Ectodermal cell (in vitro differentiated cells): ENCODE measurements around the gene ROBO1.

Experiments
- H3K27ac ChIP-seq: 2 replicates; pipeline ENCODE4 v1.7.0; 2013; ENCODE audit warnings: mild to moderate bottlenecking, low read depth, low read length; ENCODE audit not compliant: insufficient read depth, poor library complexity, severe bottlenecking
- H3K27me3 ChIP-seq: 2 replicates; pipeline ENCODE4 v1.7.0; 2013; ENCODE audit warnings: mild to moderate bottlenecking, low read length; ENCODE audit not compliant: insufficient read depth, control insufficient read depth, poor library complexity, severe bottlenecking
- H3K36me3 ChIP-seq: one replicate; pipeline ENCODE4 v1.7.0; 2013; ENCODE audit warnings: low read length; ENCODE audit not compliant: control insufficient read depth, insufficient read depth
- H3K4me1 ChIP-seq: one replicate; pipeline ENCODE4 v1.7.0; 2013; ENCODE audit warnings: low read length; ENCODE audit not compliant: control insufficient read depth, insufficient read depth
- H3K4me3 ChIP-seq: 2 replicates; pipeline ENCODE4 v1.7.0; 2013; ENCODE audit warnings: low read depth, low read length, control low read depth; ENCODE audit not compliant: insufficient read depth
- H3K9me3 ChIP-seq: 2 replicates; pipeline ENCODE4 v1.7.0; 2013; ENCODE audit warnings: mild to moderate bottlenecking, low read length, moderate library complexity; ENCODE audit not compliant: control insufficient read depth
- WGBS, 2 experiments: methylation state at CpG; one replicate each; pipeline ENCODE4 v1.1.7; 2013; ENCODE audit warnings: missing lambda C conversion rate in 2 of 2; 5-methylcytosine and 5-hydroxymethylcytosine counted together

Gene ROBO1

DNA sequence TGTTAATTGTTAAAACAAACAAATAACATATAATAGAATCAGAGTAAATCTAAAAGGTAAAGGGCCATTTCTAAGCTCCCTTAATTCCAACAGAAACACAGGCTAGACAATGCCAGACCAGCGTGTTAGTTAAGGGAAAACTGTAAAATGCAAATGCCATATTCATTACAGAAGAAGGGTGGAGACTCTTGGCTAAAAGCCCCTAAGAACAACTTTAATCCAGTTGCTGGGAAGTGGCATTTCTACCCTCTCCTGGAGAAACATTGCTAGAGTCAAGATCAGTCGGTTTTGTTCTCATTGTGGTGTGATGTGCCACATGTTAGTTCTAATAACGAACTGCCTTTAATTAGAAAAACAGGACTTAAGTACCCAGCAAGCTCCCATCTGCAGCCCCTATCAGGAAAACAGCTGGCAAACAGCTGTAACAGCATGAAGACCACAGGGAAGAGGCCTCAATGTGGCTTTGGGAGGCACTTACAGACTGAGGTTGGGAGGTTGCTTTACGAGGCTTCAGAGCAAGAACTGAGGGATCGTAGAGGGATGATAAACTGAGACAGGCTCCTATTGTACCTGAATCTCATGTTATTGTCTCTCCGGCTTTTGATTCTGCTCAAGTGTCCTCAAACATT, 1134.8 kb downstream of the ROBO1 start:
- Histone ChIP-seq H3K4me1 (no peaks in the 10 kb centered on the region), H3K9me3 (no peaks in the 10 kb centered on the region), H3K4me3 (no peak overlapping the region), H3K27me3 (no peaks in the 10 kb centered on the region), H3K36me3 (peaks cover 4% of the 10 kb centered on the region), H3K27ac (no peak overlapping the region)
- WGBS, 2 experiments: 90 to 93% methylated on average over 5 to 6 of the region's 6 CpGs

- Histone ChIP-seq H3K4me3 (no peak overlapping the region), H3K27me3 (no peaks in the 10 kb centered on the region), H3K4me1 (no peaks in the 10 kb centered on the region), H3K36me3 (peaks cover 6% of the 10 kb centered on the region), H3K27ac (no peak overlapping the region), H3K9me3 (no peaks in the 10 kb centered on the region)
- 96 to 98% methylated on average over 6 of the region's 6 CpGs for WGBS, 2 experiments
These were observed 1138.3 kb downstream of the ROBO1 start for GRCh38 chr3:78629544-78629943.

DNA sequence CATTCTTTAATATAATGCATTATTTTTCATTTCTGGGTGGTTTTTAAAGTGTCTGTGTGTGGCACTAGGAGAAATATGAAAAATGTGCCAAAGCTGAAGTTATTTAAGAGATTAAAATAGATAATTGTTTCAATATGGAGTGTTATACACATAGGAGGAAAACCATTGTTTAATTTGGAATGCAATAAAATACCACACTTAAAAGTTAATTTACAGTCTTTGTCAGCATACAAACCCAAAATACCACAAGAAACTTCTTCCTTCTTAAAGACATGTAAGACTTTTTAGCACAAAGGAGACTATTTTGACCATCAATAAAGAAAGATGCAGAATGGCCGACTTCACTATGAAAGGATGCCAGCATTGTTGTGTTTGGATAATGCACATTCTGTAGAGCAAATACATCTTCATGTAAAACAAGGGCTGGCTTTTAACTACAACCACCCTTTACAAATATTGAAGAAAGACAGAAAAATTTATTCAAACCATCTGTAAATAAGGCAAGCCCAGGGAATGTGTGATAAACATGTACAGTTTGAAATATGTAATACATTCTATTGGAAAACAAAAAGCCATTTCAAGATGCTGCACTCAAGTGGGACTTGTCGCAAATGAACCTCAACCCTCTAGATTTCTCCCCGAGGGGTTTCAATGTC, 1146.6 kb downstream of the ROBO1 start:
- Histone ChIP-seq H3K4me1 (no peaks in the 10 kb centered on the region), H3K4me3 (no peak overlapping the region), H3K27me3 (no peaks in the 10 kb centered on the region), H3K27ac (no peak overlapping the region), H3K36me3 (peaks cover 6% of the 10 kb centered on the region), H3K9me3 (no peaks in the 10 kb centered on the region)
- WGBS, 2 experiments: 95 to 96% methylated on average over 2 to 3 of the region's 3 CpGs

- Histone ChIP-seq H3K27me3 (no peaks in the 10 kb centered on the region), H3K36me3 (peaks cover 6% of the 10 kb centered on the region), H3K4me1 (no peaks in the 10 kb centered on the region), H3K27ac (no peak overlapping the region), H3K9me3 (no peaks in the 10 kb centered on the region), H3K4me3 (no peak overlapping the region)
- WGBS, 2 experiments: 92 to 93% methylated on average over 12 of the region's 12 CpGs
These were observed 1153.3 kb downstream of the ROBO1 start for GRCh38 chr3:78614486-78614885.

- H3K4me3 ChIP-seq: no peak overlapping the region
- no peak overlapping the region for H3K27ac ChIP-seq
These were observed 1154.3 kb downstream of the ROBO1 start for GRCh38 chr3:78613421-78613879.

GRCh38 chr3:78611278-78611677, 1156.5 kb downstream of the ROBO1 start:
- Histone ChIP-seq H3K27ac (no peak overlapping the region), H3K4me1 (no peaks in the 10 kb centered on the region), H3K27me3 (no peaks in the 10 kb centered on the region), H3K36me3 (peaks cover 6% of the 10 kb centered on the region), H3K9me3 (no peaks in the 10 kb centered on the region), H3K4me3 (no peak overlapping the region)
- 94 to 95% methylated on average over 6 of the region's 6 CpGs for WGBS, 2 experiments

More at GRCh38 chr3:78613421-78613879, 1154.3 kb downstream of the ROBO1 start:
- WGBS, 2 experiments: 96 to 100% methylated on average over 2 of the region's 2 CpGs
- H3K9me3 ChIP-seq: no peaks in the 10 kb centered on the region
- peaks cover 6% of the 10 kb centered on the region for H3K36me3 ChIP-seq
- H3K27me3 ChIP-seq: no peaks in the 10 kb centered on the region
- H3K4me1 ChIP-seq: no peaks in the 10 kb centered on the region

GRCh38 chr3:78610462-78611125, 1157.2 kb downstream of the ROBO1 start:
- Histone ChIP-seq H3K9me3 (no peaks in the 10 kb centered on the region), H3K36me3 (peaks cover 13% of the 10 kb centered on the region), H3K4me3 (no peak overlapping the region), H3K4me1 (no peaks in the 10 kb centered on the region), H3K27ac (no peak overlapping the region), H3K27me3 (no peaks in the 10 kb centered on the region)
- 61 to 63% methylated on average over 3 of the region's 3 CpGs for WGBS, 2 experiments

DNA sequence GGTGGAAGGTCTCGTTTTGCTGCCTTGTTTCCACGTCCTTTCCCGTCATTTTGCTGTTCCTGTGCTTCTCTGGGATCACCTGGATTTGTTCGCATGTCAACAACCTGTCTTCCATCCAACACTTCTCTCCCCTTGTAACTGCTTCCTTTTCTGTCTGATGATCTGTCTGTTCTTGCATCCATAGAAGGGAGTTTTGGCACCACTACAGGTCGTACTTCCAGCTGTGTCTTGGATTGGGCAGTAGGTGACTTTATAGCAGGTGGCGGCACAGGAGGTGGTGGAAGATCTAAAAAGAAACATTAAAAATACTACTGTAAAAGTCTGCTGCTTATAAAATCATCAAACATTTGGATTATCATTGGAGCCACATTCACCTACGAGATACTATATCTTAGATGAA, 1161.0 kb downstream of the ROBO1 start:
- 87 to 96% methylated on average over 6 to 7 of the region's 7 CpGs for WGBS, 2 experiments
- Histone ChIP-seq H3K9me3 (no peaks in the 10 kb centered on the region), H3K27me3 (no peaks in the 10 kb centered on the region), H3K36me3 (peaks cover 13% of the 10 kb centered on the region), H3K27ac (no peak overlapping the region), H3K4me3 (no peak overlapping the region), H3K4me1 (no peaks in the 10 kb centered on the region)

DNA sequence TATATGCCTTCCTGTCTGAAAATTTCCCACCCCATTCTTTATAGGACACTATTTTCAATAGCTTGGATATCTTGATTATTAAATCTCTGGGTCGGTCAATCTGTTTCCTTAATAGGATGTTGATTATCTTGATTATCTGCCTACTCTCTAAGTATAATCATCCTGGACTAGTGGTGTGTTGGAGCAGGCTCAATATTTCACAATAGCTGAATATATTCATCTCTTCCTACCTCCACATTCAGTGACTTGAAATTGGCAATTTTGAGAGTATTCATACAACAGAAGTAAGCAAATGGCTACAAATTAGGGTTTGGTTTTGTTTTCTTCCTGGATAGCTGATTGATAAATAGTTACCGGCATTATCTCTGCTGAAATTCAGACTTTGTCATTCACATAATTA, 1162.6 kb downstream of the ROBO1 start:
- 80 to 100% methylated on average over 1 of the region's 2 CpGs for WGBS, 2 experiments
- Histone ChIP-seq H3K9me3 (no peaks in the 10 kb centered on the region), H3K27me3 (no peaks in the 10 kb centered on the region), H3K4me3 (no peak overlapping the region), H3K27ac (no peak overlapping the region), H3K36me3 (peaks cover 13% of the 10 kb centered on the region), H3K4me1 (no peaks in the 10 kb centered on the region)

- 92 to 96% methylated on average over 3 of the region's 3 CpGs for WGBS, 2 experiments
- Histone ChIP-seq H3K27ac (no peak overlapping the region), H3K27me3 (no peaks in the 10 kb centered on the region), H3K4me1 (no peaks in the 10 kb centered on the region), H3K4me3 (no peak overlapping the region), H3K36me3 (peaks cover 13% of the 10 kb centered on the region), H3K9me3 (no peaks in the 10 kb centered on the region)
These were observed 1163.5 kb downstream of the ROBO1 start for GRCh38 chr3:78604341-78604740.
